H9 (cell line): ENCODE results near the gene TSPAN9. TPM values are rescaled to one million over a fixed set of nuclear protein-coding genes. Genes with fewer than 3 reads are reported as not detected.

Source experiments
- DNase-seq: peaks from one replicate; pipeline ENCODE4 v3.0.0-alpha.2; 2017
- H2AFZ ChIP-seq: one replicate; pipeline ENCODE4 v1.6.1; 2013; ENCODE audit warnings: mild to moderate bottlenecking, low read length, control low read depth, moderate library complexity
- H2AK5ac ChIP-seq: 2 replicates; pipeline ENCODE4 v1.6.1; 2013; ENCODE audit warnings: low read length, control low read depth, mixed read lengths; ENCODE audit not compliant: insufficient read length
- H2BK120ac ChIP-seq: one replicate; pipeline ENCODE4 v1.6.1; 2013; ENCODE audit warnings: low read depth, mild to moderate bottlenecking, low read length, control low read depth, inconsistent platforms; ENCODE audit not compliant: poor library complexity, severe bottlenecking
- H2BK12ac ChIP-seq: 2 replicates; pipeline ENCODE4 v1.6.1; 2013; ENCODE audit warnings: low read length, control low read depth, mixed read lengths, low read depth; ENCODE audit not compliant: insufficient read length
- H2BK15ac ChIP-seq: 2 replicates; pipeline ENCODE4 v1.6.1; 2013; ENCODE audit warnings: low read depth, low read length, control low read depth
- H2BK20ac ChIP-seq: one replicate; pipeline ENCODE4 v1.6.1; 2013; ENCODE audit warnings: low read depth, mild to moderate bottlenecking, low read length, control low read depth, inconsistent platforms; ENCODE audit not compliant: poor library complexity, severe bottlenecking
- H2BK5ac ChIP-seq: 2 replicates; pipeline ENCODE4 v1.6.1; 2013; ENCODE audit warnings: low read length, control low read depth, mixed read lengths; ENCODE audit not compliant: insufficient read length
- H3K14ac ChIP-seq: 2 replicates; pipeline ENCODE4 v1.6.1; 2013; ENCODE audit warnings: low read length, control low read depth; ENCODE audit not compliant: insufficient read depth
- H3K18ac ChIP-seq: 2 replicates; pipeline ENCODE4 v1.6.1; 2013; ENCODE audit warnings: low read depth, mild to moderate bottlenecking, mixed read lengths, low read length, control low read depth; ENCODE audit not compliant: insufficient read length
- H3K23ac ChIP-seq: 2 replicates; pipeline ENCODE4 v1.6.1; 2013; ENCODE audit warnings: low read length, control low read depth, mixed read lengths, low read depth; ENCODE audit not compliant: insufficient read length
- H3K23me2 ChIP-seq: 2 replicates; pipeline ENCODE4 v1.6.1; 2013; ENCODE audit warnings: low read depth, mild to moderate bottlenecking, mixed read lengths, low read length, control low read depth; ENCODE audit not compliant: insufficient read length, poor library complexity, severe bottlenecking
- H3K27ac ChIP-seq: 2 replicates; pipeline ENCODE4 v1.5.1; 2013; ENCODE audit warnings: low read length, control low read depth, mixed read lengths, low read depth; ENCODE audit not compliant: insufficient read length
- H3K27me3 ChIP-seq: 2 replicates; pipeline ENCODE4 v1.6.1; 2013; ENCODE audit warnings: low read length, control low read depth, inconsistent platforms; ENCODE audit not compliant: insufficient read depth
- H3K4ac ChIP-seq: 2 replicates; pipeline ENCODE4 v1.6.1; 2013; ENCODE audit warnings: low read depth, mild to moderate bottlenecking, control low read depth, inconsistent platforms, low read length, moderate library complexity
- H3K4me1 ChIP-seq: 2 replicates; pipeline ENCODE4 v1.6.1; 2013; ENCODE audit warnings: low read length, control low read depth, inconsistent platforms; ENCODE audit not compliant: insufficient read depth
- H3K4me2 ChIP-seq: 2 replicates; pipeline ENCODE4 v1.6.1; 2013; ENCODE audit warnings: low read length, control low read depth, mixed read lengths; ENCODE audit not compliant: insufficient read length, insufficient read depth
- H3K56ac ChIP-seq: 2 replicates; pipeline ENCODE4 v1.6.1; 2013; ENCODE audit warnings: low read depth, mild to moderate bottlenecking, mixed read lengths, low read length, control low read depth; ENCODE audit not compliant: insufficient read length
- H3K79me1 ChIP-seq: 2 replicates; pipeline ENCODE4 v1.6.1; 2013; ENCODE audit warnings: low read depth, mild to moderate bottlenecking, moderate library complexity, low read length, control low read depth, inconsistent platforms; ENCODE audit not compliant: insufficient read depth, poor library complexity, severe bottlenecking
- H3K79me2 ChIP-seq: 2 replicates; pipeline ENCODE4 v1.6.1; 2013; ENCODE audit warnings: low read length, control low read depth, inconsistent platforms; ENCODE audit not compliant: insufficient read depth
- H3K9ac ChIP-seq: 2 replicates; pipeline ENCODE4 v1.6.1; 2013; ENCODE audit warnings: low read length, control low read depth, mixed read lengths; ENCODE audit not compliant: insufficient read length; ENCODE audit errors: extremely low read depth
- H3K9me3 ChIP-seq: one replicate; pipeline ENCODE4 v1.6.1; 2013; ENCODE audit warnings: low read depth, low read length, inconsistent platforms; ENCODE audit not compliant: control insufficient read depth
- H3T11ph ChIP-seq: one replicate; pipeline ENCODE4 v1.6.1; 2013; ENCODE audit warnings: mild to moderate bottlenecking, low read length, control low read depth, inconsistent platforms
- H4K20me1 ChIP-seq: one replicate; pipeline ENCODE4 v1.6.1; 2013; ENCODE audit not compliant: control insufficient read depth, insufficient read length, insufficient read depth
- H4K5ac ChIP-seq: 2 replicates; pipeline ENCODE4 v1.6.1; 2013; ENCODE audit warnings: low read depth, mild to moderate bottlenecking, mixed read lengths, low read length, control low read depth; ENCODE audit not compliant: insufficient read length
- H4K8ac ChIP-seq: replicated peaks from 2 replicates; pipeline ENCODE4 v1.6.1; 2013; ENCODE audit warnings: low read length, control low read depth, mixed read lengths, low read depth; ENCODE audit not compliant: insufficient read length
- H4K91ac ChIP-seq: 2 replicates; pipeline ENCODE4 v1.6.1; 2013; ENCODE audit warnings: low read depth, mild to moderate bottlenecking, moderate library complexity, mixed read lengths, low read length, control low read depth; ENCODE audit not compliant: insufficient read length
- H3K27ac Mint-ChIP-seq, 3 experiments: 2 replicates in 2 of 3; 3 replicates in 1 of 3; pipeline ENCODE4 v1.8.0; 2020 to 2021; ENCODE audit warnings: mixed read lengths in 3 of 3, mild to moderate bottlenecking in 1 of 3, moderate library complexity in 1 of 3
- H3K27me3 Mint-ChIP-seq: 2 replicates; pipeline ENCODE4 v1.8.0; 2021; ENCODE audit warnings: low read depth, mild to moderate bottlenecking, moderate library complexity, mixed read lengths
- H3K36me3 Mint-ChIP-seq, 3 experiments: 2 replicates in 2 of 3; 3 replicates in 1 of 3; pipeline ENCODE4 v1.8.0; 2020 to 2021; ENCODE audit warnings: low read depth in 3 of 3, mixed read lengths in 3 of 3; ENCODE audit not compliant: insufficient read depth in 1 of 3
- H3K4me1 Mint-ChIP-seq, 2 experiments: 2 replicates each; pipeline ENCODE4 v1.8.0; 2020; ENCODE audit warnings: mixed read lengths in 2 of 2
- H3K4me3 Mint-ChIP-seq, 2 experiments: 2 replicates in 1 of 2; 3 replicates in 1 of 2; pipeline ENCODE4 v1.8.0; 2020 to 2021; ENCODE audit warnings: mild to moderate bottlenecking in 2 of 2, mixed read lengths in 2 of 2, moderate library complexity in 1 of 2
- H3K9me3 Mint-ChIP-seq, 2 experiments: 2 replicates in 1 of 2; 3 replicates in 1 of 2; pipeline ENCODE4 v1.8.0; 2020; ENCODE audit warnings: mild to moderate bottlenecking in 2 of 2, mixed read lengths in 2 of 2, moderate library complexity in 1 of 2
- WGBS: extraction: QIAGEN DNeasy Blood & Tissue Kit; methylation state at CpG from one replicate; pipeline ENCODE4 v1.1.7; 2013; ENCODE audit warnings: missing lambda C conversion rate, low lambda C conversion rate, mixed read lengths; ENCODE audit not compliant: insufficient read length; ENCODE audit errors: extremely low coverage; 5-methylcytosine and 5-hydroxymethylcytosine counted together
- total RNA-seq: library from RNA; stranded (reverse); gene quantifications from 2 replicates; pipeline ENCODE4 v1.2.1, GENCODE V29; 2021
- TF ChIP-seq, protein P1 (sequence below): fragments of 200-600 bp; sonication (generic); conservative IDR thresholded peaks from 3 replicates; pipeline ENCODE4 v1.8.0; 2021; ENCODE audit warnings: antibody characterized with exemption, mild to moderate bottlenecking

The TSPAN9 gene
- total RNA-seq, 1 experiment from 2014 or later: 19.0 TPM

DNA sequence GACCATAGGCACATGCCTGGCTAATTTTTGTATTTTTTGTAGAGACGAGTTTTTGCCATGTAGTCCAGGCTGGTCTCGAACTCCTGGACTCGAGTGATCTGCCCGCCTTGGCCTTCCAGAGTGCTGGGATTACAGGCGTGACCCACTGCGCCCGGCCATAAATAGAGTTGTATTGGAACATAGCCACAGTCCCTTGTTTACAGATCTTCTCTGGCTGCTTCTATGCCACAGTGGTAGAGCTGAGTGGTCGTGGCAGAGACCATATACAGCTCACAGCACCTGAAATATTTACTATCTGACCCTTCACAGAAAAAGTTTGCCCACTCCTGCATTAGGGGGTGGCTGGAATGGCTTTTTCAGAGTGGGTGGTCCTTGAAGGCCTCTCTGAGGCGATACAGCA, 28.0 kb upstream of the TSPAN9 start:
- no peaks in the 10 kb centered on the region; the same call in 1 of the 2 replicates for H3K4me1 ChIP-seq

More for the DNA sequence above, 28.0 kb upstream of the TSPAN9 start:
- Histone ChIP-seq H2BK20ac (no peak overlapping the region), H3K14ac (no peak overlapping the region), H3K56ac (no peak overlapping the region), H2AFZ (no peak overlapping the region), H4K5ac (no peak overlapping the region), H3K27me3 (no peaks in the 10 kb centered on the region), H3K4ac (no peak overlapping the region), H3K18ac (no peak overlapping the region), H3K79me1 (no peaks in the 10 kb centered on the region), H2BK5ac (no peak overlapping the region), H2BK15ac (no peak overlapping the region), H3K27ac (no peak overlapping the region), H3K9me3 (no peaks in the 10 kb centered on the region), H3T11ph (no peak overlapping the region), H4K91ac (no peak overlapping the region), H2BK120ac (no peak overlapping the region), H2AK5ac (no peak overlapping the region), H3K23me2 (no peaks in the 10 kb centered on the region), H3K23ac (no peak overlapping the region), H2BK12ac (no peak overlapping the region), H3K9ac (no peak overlapping the region), H4K8ac (no peak overlapping the region), H3K4me2 (no peak overlapping the region), H4K20me1 (no peaks in the 10 kb centered on the region), H3K79me2 (no peaks in the 10 kb centered on the region)
- Mint-ChIP-seq H3K27me3 (peaks cover 25% of the 10 kb centered on the region), H3K9me3 (peaks cover 0 to 2% of the 10 kb centered on the region in 2 experiments; a peak in 1 of 5 replicates), H3K27ac (no peak overlapping the region), H3K36me3 (peaks cover under 1 to 11% (median under 1%) of the 10 kb centered on the region in 3 experiments; a peak in 4 of 7 replicates), H3K4me1 (peaks cover 13 to 17% of the 10 kb centered on the region in 2 experiments), H3K4me3 (no peak overlapping the region)
- no CpG with 5 or more reads among the region's 9 CpGs for WGBS
- no peak for DNase-seq
- TF ChIP-seq, protein P1, sequence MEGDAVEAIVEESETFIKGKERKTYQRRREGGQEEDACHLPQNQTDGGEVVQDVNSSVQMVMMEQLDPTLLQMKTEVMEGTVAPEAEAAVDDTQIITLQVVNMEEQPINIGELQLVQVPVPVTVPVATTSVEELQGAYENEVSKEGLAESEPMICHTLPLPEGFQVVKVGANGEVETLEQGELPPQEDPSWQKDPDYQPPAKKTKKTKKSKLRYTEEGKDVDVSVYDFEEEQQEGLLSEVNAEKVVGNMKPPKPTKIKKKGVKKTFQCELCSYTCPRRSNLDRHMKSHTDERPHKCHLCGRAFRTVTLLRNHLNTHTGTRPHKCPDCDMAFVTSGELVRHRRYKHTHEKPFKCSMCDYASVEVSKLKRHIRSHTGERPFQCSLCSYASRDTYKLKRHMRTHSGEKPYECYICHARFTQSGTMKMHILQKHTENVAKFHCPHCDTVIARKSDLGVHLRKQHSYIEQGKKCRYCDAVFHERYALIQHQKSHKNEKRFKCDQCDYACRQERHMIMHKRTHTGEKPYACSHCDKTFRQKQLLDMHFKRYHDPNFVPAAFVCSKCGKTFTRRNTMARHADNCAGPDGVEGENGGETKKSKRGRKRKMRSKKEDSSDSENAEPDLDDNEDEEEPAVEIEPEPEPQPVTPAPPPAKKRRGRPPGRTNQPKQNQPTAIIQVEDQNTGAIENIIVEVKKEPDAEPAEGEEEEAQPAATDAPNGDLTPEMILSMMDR: no peak
